ENCODE data around the gene MYRIP.
A peak's percentile ranks its signal among the peaks of the same experiment; 100 is the strongest.

MYRIP gene

GRCh38 chr3:39839484-39839883 lies 30.1 kb downstream of the MYRIP start:
- Histone ChIP-seq H3K4me1 (peaks cover 9% of the 10 kb centered on the region; the same call in 1 of the 2 replicates), H3K4me3 (no peak overlapping the region), H3K4me2 (peak overlapping the region; percentile 36; the same call in 1 of the 2 replicates), H3K9ac (no peak overlapping the region), H3K9me3 (0 out of 2 replicates have a peak, but pooled peaks cover 10% of the 10 kb centered on the region), H3K36me3 (no peaks in the 10 kb centered on the region), H3K27me3 (no peaks in the 10 kb centered on the region), H4K20me1 (no peaks in the 10 kb centered on the region), H3K27ac (no peak overlapping the region)
- no peak for TF ChIP-seq Cebpa-rat (IDR thresholded peaks at IDR 0.05)

GRCh38 chr3:39843440-39843839 lies 34.0 kb downstream of the MYRIP start:
- H3K27ac ChIP-seq, result no peak overlapping the region
- H3K9ac ChIP-seq, result no peak overlapping the region

GRCh38 chr3:39848365-39848764 lies 39.0 kb downstream of the MYRIP start:
- H3K27ac ChIP-seq, result no peak overlapping the region
- no peaks in the 10 kb centered on the region for H3K9me3 ChIP-seq
- TF ChIP-seq Cebpa-rat (IDR thresholded peaks at IDR 0.05), result no peak
- H3K9ac ChIP-seq, result no peak overlapping the region
- no peak overlapping the region for H3K4me2 ChIP-seq
- no peak overlapping the region for H3K4me3 ChIP-seq
- no peaks in the 10 kb centered on the region for H3K27me3 ChIP-seq
- no peaks in the 10 kb centered on the region for H3K36me3 ChIP-seq
- no peaks in the 10 kb centered on the region for H4K20me1 ChIP-seq
- no peaks in the 10 kb centered on the region for H3K4me1 ChIP-seq

More at GRCh38 chr3:39843440-39843839, 34.0 kb downstream of the MYRIP start:
- Histone ChIP-seq H3K36me3 (no peaks in the 10 kb centered on the region), H3K4me3 (no peak overlapping the region), H4K20me1 (no peaks in the 10 kb centered on the region), H3K27me3 (no peaks in the 10 kb centered on the region), H3K4me1 (peaks cover 9% of the 10 kb centered on the region; the same call in 1 of the 2 replicates), H3K4me2 (no peak overlapping the region), H3K9me3 (no peaks in the 10 kb centered on the region)
- TF ChIP-seq Cebpa-rat (IDR thresholded peaks at IDR 0.05), result no peak

GRCh38 chr3:39849992-39850715 lies 40.7 kb downstream of the MYRIP start:
- Histone ChIP-seq H3K27ac (no peak overlapping the region), H3K4me2 (no peak overlapping the region), H4K20me1 (no peaks in the 10 kb centered on the region), H3K4me3 (no peak overlapping the region), H3K9me3 (no peaks in the 10 kb centered on the region), H3K4me1 (no peaks in the 10 kb centered on the region), H3K9ac (no peak overlapping the region), H3K27me3 (no peaks in the 10 kb centered on the region), H3K36me3 (no peaks in the 10 kb centered on the region)
- no peak for TF ChIP-seq Cebpa-rat (IDR thresholded peaks at IDR 0.05)

- H3K9me3 ChIP-seq, result peaks cover 4% of the 10 kb centered on the region; the same call in 1 of the 2 replicates
- H3K27me3 ChIP-seq, result no peaks in the 10 kb centered on the region
- no peaks in the 10 kb centered on the region for H3K4me1 ChIP-seq
- H3K9ac ChIP-seq, result no peak overlapping the region
- TF ChIP-seq Cebpa-rat (IDR thresholded peaks at IDR 0.05), result no peak
- H3K27ac ChIP-seq, result no peak overlapping the region
- H3K4me3 ChIP-seq, result no peak overlapping the region
- no peak overlapping the region for H3K4me2 ChIP-seq
- no peaks in the 10 kb centered on the region for H4K20me1 ChIP-seq
- no peaks in the 10 kb centered on the region for H3K36me3 ChIP-seq
Observed at GRCh38 chr3:39850716-39851032, 41.3 kb downstream of the MYRIP start.

GRCh38 chr3:39855517-39855916 lies 46.1 kb downstream of the MYRIP start:
- Histone ChIP-seq H3K27me3 (no peaks in the 10 kb centered on the region), H3K4me2 (no peak overlapping the region), H3K9me3 (peaks cover 28% of the 10 kb centered on the region), H3K27ac (no peak overlapping the region), H3K9ac (no peak overlapping the region), H3K4me3 (no peak overlapping the region), H3K4me1 (no peaks in the 10 kb centered on the region), H3K36me3 (no peaks in the 10 kb centered on the region), H4K20me1 (no peaks in the 10 kb centered on the region)
- no peak for TF ChIP-seq Cebpa-rat (IDR thresholded peaks at IDR 0.05)

- H4K20me1 ChIP-seq, result no peaks in the 10 kb centered on the region
- H3K9me3 ChIP-seq, result no peaks in the 10 kb centered on the region
- no peak overlapping the region for H3K9ac ChIP-seq
- no peaks in the 10 kb centered on the region for H3K36me3 ChIP-seq
- H3K27me3 ChIP-seq, result no peaks in the 10 kb centered on the region
- TF ChIP-seq Cebpa-rat (IDR thresholded peaks at IDR 0.05), result no peak
- no peak overlapping the region for H3K27ac ChIP-seq
- no peak overlapping the region for H3K4me3 ChIP-seq
- no peak overlapping the region for H3K4me2 ChIP-seq
- H3K4me1 ChIP-seq, result no peaks in the 10 kb centered on the region
Observed at GRCh38 chr3:39869890-39870289, 60.5 kb downstream of the MYRIP start.

- H3K9ac ChIP-seq, result no peak overlapping the region
- H3K4me2 ChIP-seq, result no peak overlapping the region
- no peak overlapping the region for H3K27ac ChIP-seq
- H3K4me3 ChIP-seq, result no peak overlapping the region
- no peak for TF ChIP-seq Cebpa-rat (IDR thresholded peaks at IDR 0.05)
- no peaks in the 10 kb centered on the region for H3K4me1 ChIP-seq
- H3K9me3 ChIP-seq, result no peaks in the 10 kb centered on the region
- no peaks in the 10 kb centered on the region for H4K20me1 ChIP-seq
- H3K36me3 ChIP-seq, result no peaks in the 10 kb centered on the region
- H3K27me3 ChIP-seq, result no peaks in the 10 kb centered on the region
Observed at GRCh38 chr3:39870706-39871105, 61.3 kb downstream of the MYRIP start.

GRCh38 chr3:39879581-39879980 lies 70.2 kb downstream of the MYRIP start:
- no peak for TF ChIP-seq Cebpa-rat (IDR thresholded peaks at IDR 0.05)
- H3K36me3 ChIP-seq, result no peaks in the 10 kb centered on the region

GRCh38 chr3:39882111-39882510 lies 72.7 kb downstream of the MYRIP start:
- H3K9me3 ChIP-seq, result no peaks in the 10 kb centered on the region
- TF ChIP-seq Cebpa-rat (IDR thresholded peaks at IDR 0.05), result no peak

More at GRCh38 chr3:39879581-39879980, 70.2 kb downstream of the MYRIP start:
- Histone ChIP-seq H3K4me2 (no peak overlapping the region), H3K4me1 (no peaks in the 10 kb centered on the region), H3K9ac (no peak overlapping the region), H3K9me3 (no peaks in the 10 kb centered on the region), H3K27me3 (no peaks in the 10 kb centered on the region), H4K20me1 (no peaks in the 10 kb centered on the region), H3K27ac (no peak overlapping the region), H3K4me3 (no peak overlapping the region)

More at GRCh38 chr3:39882111-39882510, 72.7 kb downstream of the MYRIP start:
- H3K27ac ChIP-seq, result no peak overlapping the region
- H3K27me3 ChIP-seq, result no peaks in the 10 kb centered on the region
- no peak overlapping the region for H3K9ac ChIP-seq
- H3K4me1 ChIP-seq, result no peaks in the 10 kb centered on the region
- no peaks in the 10 kb centered on the region for H4K20me1 ChIP-seq
- no peak overlapping the region for H3K4me3 ChIP-seq
- H3K4me2 ChIP-seq, result no peak overlapping the region
- H3K36me3 ChIP-seq, result no peaks in the 10 kb centered on the region
